Suprapubic skin (tissue), 4 donors: Measurements from ENCODE around the gene FBRSL1.

Experiments
- CTCF ChIP-seq, 2 donors: fragments of 200-600 bp in 1 of 2; fragments of 450-650 bp in 1 of 2; sonication (generic) in 1 of 2; IDR thresholded peaks; one replicate each; pipeline ENCODE4 v1.5.1; 2016 to 2019; ENCODE audit warnings: antibody characterized with exemption in 2 of 2, mild to moderate bottlenecking in 1 of 2, moderate library complexity in 1 of 2
- EP300 ChIP-seq: sonication (generic); formaldehyde crosslinking; IDR thresholded peaks from one replicate; pipeline ENCODE4 v1.6.1; 2017; ENCODE audit warnings: antibody characterized with exemption
- POLR2A ChIP-seq, 2 donors: fragments of 450-650 bp; IDR thresholded peaks; one replicate each; pipeline ENCODE4 v1.6.1; 2017; ENCODE audit warnings: antibody characterized with exemption in 2 of 2, mild to moderate bottlenecking in 2 of 2, moderate library complexity in 2 of 2
- POLR2AphosphoS5 ChIP-seq, 3 donors: sonication (generic); formaldehyde crosslinking; IDR thresholded peaks; one replicate each; pipeline ENCODE4 v1.6.1; 2017; ENCODE audit warnings: antibody characterized with exemption in 3 of 3

- TF ChIP-seq POLR2AphosphoS5 (IDR thresholded peaks at IDR 0.05) (no peak), CTCF (IDR thresholded peaks at IDR 0.05) (no peak), POLR2A (IDR thresholded peaks at IDR 0.05) (no peak), EP300 (no peak)
Measured at GRCh38 chr12:132470397-132470796, 19.6 kb upstream of the FBRSL1 start.
